GM18499 (cell line): ENCODE data around the gene SMYD3.
"Not testable (repeated sequence)": the region's sequence is repeated elsewhere in the genome, so short reads cannot be mapped to it uniquely, and the experiment has no call there.

Source experiments
- ATAC-seq: cut with Tn5 transposase; IDR thresholded peaks from one replicate; pipeline ENCODE4 v1.9.1; 2021; ENCODE audit warnings: moderate number of reproducible peaks; ENCODE audit not compliant: insufficient read depth, unreplicated experiment

The SMYD3 gene

DNA sequence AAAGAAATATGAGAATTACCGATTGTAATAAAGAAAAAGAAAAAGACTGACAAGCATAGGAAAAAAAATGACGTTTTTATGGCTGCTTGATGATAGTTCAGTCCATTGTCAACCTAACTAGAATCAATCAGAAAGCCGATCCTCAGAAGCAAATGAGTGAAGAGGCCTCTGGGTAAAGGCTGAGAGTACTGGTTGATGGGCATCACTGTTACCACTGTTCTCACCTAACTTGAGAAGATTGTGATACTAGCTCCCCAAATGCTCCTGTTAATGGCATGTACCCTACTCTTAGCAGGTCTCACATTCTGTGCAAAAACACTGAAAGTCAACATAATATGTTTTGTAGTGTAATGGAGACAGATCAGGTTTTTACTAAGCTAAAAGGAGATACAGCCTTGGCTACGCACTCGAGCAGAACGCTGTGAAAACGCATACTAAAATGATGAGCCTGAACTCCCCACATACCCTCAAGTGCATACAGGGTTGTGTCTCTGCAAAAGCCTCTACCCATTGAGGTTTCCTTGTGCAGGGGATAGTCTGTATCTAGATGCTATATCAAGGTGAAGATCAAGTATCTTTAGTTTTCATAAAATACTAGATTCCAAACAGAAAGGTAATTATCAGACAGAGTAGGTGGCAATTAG, 554.6 kb downstream of the SMYD3 start:
- ATAC-seq: no peak

- ATAC-seq: no peak
Measured at GRCh38 chr1:245948786-245949185, 558.3 kb downstream of the SMYD3 start.

DNA sequence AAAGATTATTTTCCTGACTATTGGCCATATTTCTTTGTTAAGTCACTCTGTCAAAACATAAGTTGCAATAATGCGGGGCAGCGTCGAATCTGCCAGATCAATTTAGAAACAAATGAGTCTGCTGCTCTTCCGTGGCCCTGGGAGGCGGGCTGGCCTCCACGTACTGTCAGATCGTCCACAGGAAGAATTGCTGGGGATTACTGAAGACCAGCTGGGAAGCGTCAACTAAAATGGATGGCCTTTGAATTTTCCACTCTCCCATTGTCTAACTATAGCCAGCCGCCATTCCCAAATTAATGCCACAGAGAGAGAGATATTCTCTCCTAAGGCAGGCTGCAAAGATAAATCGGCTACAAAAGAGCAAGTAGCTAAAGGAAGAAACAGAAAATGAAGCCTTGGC, 560.2 kb downstream of the SMYD3 start:
- ATAC-seq: no peak

DNA sequence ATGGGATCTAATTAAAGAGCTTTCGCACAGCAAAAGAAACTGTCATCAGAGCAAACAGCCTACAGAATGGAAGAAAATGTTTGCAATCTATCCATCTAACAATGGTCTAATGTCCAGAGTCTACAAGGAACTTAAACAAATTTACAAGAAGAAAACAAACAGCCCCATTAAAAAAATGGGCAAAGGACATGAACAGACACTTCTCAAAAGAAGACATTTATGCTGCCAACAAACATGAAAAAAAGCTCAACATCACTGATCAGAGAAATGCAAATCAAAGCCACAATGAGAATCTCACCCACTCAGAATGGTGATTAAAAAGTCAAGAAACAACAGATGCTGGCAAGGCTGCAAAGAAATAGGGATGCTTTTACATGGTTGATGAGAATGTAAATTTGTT, 561.9 kb downstream of the SMYD3 start:
- not testable (repeated sequence) for ATAC-seq

GRCh38 chr1:245942856-245943255, 564.2 kb downstream of the SMYD3 start:
- ATAC-seq: no peak

DNA sequence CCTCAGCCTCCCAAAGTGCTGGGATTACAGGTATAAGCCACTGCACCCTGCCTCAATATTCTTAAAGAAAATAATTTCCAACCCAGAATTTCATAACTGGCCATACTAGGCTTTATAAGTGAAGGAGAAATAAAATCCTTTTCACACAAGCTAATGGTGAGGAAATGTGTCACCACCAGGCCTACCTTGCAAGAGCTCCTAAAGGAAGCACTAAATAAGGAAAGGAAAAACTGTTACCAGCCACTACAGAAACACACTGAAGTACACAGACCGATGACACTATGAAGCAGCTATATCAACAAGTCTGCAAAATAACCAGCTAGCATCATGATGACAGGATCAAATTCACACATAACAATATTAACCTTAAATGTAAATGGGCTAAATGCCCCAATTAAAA, 565.3 kb downstream of the SMYD3 start:
- ATAC-seq: not testable (repeated sequence)

DNA sequence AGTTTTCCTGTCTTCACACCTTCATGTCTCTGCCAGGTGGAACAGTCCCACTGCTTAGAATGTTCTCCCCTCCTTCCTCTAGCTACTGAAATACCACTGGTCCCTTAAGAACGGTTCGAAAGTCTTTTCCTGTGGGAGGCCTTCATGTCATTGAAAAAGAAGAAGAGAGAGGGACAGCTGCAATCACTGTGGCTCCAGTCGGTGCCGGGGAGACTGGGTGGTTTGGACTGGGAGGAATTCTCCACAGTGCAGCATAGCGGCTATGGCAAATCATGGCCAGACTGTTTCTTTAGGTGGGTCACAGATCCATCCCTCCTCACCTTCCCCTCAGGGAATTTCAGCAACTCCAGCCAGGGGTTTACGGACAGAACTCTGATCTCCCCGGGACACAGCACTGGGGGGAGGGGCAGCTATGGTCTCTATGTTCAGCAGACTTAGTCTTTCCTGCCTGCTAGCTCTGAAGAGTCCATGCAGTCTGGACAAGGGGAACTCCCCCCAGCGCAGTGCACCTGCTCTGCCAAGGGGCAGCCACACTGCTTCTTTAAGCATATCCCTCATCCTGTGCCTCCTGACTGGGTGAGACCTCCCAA, 567.2 kb downstream of the SMYD3 start:
- ATAC-seq: no peak

DNA sequence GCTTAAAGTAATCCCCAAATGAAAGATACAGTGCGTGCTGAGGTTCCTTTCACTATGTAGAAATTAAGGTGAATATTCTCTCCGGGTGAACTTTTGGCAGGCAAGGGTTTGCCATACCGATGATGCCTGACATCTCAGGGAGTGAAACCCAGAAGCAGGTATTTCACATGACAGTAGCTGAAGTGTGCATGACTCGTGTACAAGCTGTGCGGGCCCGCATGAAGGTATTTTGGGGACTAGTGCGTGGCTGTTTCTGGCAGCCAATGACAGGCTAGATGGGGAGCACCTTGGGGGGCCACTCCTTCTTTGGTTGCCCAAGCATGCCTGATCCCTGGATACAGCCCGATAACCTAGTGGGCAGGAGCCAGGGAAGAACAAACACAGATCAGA, 569.0 kb downstream of the SMYD3 start:
- no peak for ATAC-seq

GRCh38 chr1:245937316-245938045, 569.6 kb downstream of the SMYD3 start:
- ATAC-seq: no peak

- ATAC-seq: no peak
Measured at GRCh38 chr1:245934409-245934808, 572.7 kb downstream of the SMYD3 start.

DNA sequence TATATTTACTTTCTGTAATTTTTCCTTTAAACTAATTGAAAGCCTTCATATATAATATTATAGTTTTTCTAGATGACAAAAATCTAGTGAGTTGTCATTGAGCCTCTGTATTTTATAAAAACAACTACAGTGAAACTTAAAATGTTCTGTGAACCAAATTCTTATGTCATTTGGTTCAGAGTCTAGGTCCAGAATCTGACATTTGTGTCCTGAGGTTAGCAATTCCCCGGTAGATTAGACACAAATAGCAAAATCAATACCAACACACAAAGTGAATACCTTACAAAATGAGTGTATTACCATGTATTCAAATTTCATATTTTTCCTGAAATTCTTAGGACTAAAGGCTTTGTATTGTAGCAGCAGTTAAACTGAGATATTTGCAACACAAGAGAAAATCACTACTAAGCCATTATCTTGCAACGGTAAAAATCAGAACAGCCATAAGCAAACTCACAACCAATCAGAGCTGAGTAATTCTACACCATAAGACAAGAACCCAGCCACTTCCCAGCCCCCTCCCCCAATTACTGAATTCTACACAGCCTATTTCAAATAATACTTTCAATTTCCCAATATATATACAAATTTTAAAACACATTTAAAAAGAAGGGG, 573.5 kb downstream of the SMYD3 start:
- ATAC-seq: no peak

- ATAC-seq: no peak
Measured at GRCh38 chr1:245932302-245932972, 574.6 kb downstream of the SMYD3 start.

DNA sequence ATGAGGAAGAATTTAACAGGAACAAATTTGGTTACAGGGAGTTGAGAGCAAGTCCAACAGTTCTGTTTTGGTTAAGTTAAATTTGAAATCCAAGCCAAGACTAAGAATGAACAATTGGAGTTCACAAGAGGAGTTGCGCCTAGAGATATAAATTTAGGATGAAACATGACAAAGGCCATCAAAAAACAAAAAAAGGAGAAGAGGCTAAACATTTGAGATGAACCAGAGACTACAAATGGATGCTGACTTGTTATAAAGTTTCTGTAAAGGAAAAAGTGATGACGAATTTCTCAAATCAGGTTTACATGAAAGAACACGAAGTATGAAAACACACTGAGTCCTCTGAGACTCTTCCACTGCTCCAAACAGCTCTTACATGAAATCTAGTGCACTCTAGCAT, 575.6 kb downstream of the SMYD3 start:
- ATAC-seq: no peak

- no peak for ATAC-seq
Measured at GRCh38 chr1:245929224-245929623, 577.9 kb downstream of the SMYD3 start.

DNA sequence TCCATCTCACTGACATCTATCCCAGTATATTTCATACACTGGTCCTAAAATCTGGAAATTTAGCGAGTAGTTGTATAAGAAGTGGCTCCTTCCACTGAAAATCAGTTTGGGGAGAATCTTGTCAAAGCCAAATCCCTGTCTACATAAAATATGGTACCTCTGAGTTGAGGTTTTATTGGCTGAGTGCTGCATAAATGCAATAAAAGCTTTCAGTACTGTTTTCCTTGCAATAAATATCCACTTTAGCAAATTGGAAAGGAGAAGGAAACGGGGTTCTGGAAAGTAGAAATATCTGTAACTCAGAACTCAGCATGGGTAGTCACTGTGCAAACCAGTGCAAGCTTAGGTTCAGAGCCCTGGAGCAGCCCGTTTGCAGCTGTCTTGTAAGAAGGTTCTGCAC, 580.2 kb downstream of the SMYD3 start:
- no peak for ATAC-seq

- ATAC-seq: no peak
Measured at GRCh38 chr1:245923215-245923614, 583.9 kb downstream of the SMYD3 start.

DNA sequence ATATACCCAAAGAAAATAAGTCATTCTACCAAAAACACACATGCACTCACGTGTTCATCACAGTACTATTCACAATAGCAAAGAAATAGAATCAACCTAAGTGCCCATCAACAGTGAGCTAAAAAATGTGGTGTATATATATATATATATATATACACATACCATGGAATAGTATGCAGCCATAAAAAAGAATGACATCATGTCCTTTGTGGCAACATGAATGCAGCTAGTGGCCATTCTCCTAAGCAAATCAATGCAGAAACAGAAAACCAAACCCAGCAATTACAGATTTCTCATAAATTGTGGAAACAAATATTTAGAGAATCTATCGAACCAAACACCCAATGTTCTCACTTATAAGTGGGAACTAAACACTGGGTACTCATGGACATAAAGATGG, 585.7 kb downstream of the SMYD3 start:
- ATAC-seq: no peak

DNA sequence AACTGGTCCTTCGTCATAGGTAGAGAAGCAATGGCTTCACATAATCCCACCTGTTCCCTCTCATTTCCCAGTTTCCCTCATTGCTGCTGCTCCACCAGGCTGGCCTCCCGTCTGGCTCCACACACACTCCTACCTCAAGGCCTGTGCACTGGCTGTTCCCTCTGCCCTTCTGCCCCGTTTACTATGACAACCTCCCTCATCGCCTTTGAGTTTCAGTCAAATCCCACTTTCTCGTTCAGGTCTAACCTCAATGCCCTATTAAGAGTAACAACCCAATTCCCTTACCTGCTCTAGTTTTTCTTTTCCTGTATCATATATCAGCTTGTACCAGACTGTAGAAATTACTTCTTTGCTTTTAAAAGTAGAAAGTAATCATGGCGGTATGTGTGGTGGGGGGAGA, 589.7 kb downstream of the SMYD3 start:
- ATAC-seq: no peak

DNA sequence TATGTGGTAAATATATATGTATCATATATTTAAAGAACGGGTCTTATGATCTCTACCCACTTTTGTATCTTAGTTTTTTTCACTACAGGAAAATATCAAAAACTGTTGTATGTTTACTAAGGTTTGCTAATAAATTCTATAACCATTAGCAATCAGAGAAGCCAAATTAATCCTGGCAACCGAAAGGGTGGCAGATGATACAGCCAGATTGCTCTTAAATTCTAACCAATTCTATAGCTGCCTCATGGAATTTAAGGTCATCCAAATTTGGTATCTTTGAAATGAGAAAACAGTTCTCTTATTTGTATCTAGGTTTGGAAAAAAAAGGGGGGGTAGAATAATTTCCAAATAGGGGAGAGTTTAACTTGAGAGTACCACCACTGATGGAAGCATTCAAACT, 591.2 kb downstream of the SMYD3 start:
- ATAC-seq: no peak

GRCh38 chr1:245915406-245915805, 591.7 kb downstream of the SMYD3 start:
- no peak for ATAC-seq

DNA sequence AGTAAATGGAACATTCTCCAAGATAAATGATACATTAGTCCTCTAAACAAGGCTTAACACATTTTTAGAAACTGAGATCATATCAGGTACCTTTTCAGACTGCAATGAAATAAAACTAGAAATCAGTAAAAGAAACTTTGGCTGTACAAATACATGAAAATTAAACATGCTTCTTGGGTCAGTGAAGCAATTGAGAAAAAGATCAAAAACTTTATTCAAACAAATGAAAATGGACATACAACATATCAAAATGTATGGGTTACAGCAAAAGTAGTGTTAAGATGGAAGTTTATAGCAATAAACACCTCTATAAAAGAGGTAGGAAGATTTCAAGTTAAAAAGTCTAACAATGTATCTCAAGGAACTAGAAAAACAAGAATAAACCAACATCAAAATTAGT, 598.5 kb downstream of the SMYD3 start:
- no peak for ATAC-seq
